GM20000 (cell line): ENCODE measurements around the gene MEGF9.

Source experiments
- DNase-seq: peaks from one replicate; pipeline ENCODE4 v3.0.0; 2012; ENCODE audit warnings: low spot score
- TF ChIP-seq, protein P1 (sequence below): IDR thresholded peaks from 2 replicates; pipeline ENCODE4 v1.5.1; 2012; ENCODE audit warnings: mild to moderate bottlenecking, control low read depth; ENCODE audit errors: extremely low read depth, missing control alignments

Gene MEGF9

DNA sequence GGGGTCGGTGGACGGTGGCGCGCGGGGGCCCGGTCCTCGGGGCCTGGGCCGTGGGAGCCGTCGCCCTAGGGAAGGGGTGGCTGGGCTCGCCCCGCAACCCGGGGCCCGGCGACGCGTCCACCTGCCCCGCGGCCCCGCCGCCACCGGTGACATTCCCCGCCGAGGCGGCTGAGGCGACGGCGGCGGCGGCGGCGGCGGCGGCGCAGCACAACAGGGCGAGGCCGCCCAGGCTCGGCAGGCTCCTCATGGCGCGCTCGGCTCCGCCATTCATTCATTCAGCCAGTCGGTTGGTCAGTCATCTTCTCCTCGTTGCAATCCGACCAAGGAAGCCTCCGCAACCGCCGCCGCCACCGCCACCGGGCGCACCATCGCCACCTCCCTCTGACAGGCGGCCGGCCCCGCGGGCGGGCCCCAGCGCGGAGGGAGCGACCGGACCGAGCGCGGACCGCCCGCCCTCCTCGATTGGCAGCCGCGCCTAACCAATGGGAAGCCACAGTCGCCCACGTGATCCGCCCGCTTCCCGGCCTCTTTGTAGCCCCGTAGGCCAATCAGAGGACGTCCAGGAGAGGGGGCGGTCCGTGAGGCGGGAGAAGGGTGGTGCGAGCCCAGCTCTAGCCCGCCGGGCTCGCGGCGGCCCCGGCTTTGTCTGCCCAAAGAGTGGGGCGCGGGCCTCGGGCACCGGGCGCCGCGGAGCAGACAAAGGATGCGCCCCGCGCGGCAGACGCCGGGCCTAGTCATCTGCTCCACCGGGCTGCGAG lies at the start of gene MEGF9:
TSS of gene MEGF9 (minus strand) at position 383 of the 758 bp plus-strand sequence. CDS start at position 271, 112 bp downstream.
- TF ChIP-seq, protein P1, sequence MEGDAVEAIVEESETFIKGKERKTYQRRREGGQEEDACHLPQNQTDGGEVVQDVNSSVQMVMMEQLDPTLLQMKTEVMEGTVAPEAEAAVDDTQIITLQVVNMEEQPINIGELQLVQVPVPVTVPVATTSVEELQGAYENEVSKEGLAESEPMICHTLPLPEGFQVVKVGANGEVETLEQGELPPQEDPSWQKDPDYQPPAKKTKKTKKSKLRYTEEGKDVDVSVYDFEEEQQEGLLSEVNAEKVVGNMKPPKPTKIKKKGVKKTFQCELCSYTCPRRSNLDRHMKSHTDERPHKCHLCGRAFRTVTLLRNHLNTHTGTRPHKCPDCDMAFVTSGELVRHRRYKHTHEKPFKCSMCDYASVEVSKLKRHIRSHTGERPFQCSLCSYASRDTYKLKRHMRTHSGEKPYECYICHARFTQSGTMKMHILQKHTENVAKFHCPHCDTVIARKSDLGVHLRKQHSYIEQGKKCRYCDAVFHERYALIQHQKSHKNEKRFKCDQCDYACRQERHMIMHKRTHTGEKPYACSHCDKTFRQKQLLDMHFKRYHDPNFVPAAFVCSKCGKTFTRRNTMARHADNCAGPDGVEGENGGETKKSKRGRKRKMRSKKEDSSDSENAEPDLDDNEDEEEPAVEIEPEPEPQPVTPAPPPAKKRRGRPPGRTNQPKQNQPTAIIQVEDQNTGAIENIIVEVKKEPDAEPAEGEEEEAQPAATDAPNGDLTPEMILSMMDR: no peak
- DNase-seq: peak; percentile 100

DNA sequence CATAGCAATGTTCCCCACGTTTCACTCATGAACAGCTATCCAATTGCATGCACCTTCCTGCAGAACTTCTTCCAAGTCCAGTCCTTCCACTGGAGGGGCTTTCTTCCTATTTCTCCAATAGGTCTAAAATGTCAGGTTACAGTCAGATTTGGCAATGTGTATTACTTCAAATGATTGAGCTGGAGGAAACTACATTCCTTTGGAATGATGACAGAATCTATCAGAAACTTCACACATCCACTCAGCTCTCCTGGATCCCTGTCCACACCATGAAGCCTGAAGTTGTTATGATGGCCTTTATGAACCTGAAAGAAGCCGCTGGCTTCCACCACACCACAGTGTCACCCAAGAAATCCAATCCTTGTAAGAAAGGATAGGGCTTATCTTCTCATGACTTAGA lies 46.7 kb upstream of the MEGF9 start:
- DNase-seq: no peak
- TF ChIP-seq, protein P1: no peak

DNA sequence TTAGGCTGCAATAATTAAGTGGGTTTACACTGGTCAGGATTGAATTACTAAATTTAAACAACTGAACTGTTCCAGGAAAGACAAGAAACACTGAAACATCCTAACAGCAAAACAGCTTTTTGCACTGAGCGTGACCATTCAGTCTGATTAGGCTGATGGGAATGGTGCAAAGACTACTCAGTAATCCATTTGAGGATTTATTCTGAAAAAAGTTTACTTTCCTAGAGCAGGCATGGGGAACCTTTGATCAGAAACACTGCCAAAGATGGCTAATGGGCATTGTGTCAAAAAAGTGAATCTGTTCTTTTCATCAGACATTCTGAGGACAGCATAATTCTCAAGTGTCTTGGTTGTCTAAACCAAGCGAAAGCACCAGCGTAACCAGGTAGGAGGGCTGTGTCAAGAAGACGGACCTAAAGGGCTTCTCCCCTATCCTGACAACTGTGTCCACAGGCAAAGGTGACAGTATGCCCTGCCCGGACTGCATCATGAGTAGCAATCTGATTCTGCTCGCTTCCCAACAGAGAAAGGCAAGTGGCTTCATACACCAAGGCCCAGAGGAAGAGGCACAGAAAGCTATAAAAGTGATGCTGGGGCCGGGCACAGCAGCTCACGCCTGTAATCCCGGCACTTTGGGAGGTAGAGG lies 45.6 kb upstream of the MEGF9 start:
- no peak for DNase-seq
- TF ChIP-seq, protein P1: no peak

DNA sequence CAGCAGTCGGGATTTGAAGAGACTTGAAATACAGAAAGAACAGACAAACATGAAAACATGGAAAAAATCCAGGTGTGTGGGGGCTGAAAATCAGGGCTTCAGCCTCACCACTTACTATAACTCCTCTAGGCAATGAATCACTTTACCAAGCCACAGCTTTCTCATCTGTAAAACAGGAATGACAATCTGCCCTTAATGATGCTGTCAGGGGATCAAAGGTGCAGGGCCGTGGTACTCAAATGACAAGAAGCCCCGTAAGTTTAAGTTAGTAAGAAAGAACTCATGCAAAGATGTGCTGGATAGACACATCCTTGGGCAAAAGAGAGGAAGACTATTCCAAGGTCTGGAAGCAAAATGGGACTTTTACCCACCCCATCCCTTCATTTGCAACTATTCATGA lies 44.3 kb upstream of the MEGF9 start:
- DNase-seq: no peak
- TF ChIP-seq, protein P1: no peak

DNA sequence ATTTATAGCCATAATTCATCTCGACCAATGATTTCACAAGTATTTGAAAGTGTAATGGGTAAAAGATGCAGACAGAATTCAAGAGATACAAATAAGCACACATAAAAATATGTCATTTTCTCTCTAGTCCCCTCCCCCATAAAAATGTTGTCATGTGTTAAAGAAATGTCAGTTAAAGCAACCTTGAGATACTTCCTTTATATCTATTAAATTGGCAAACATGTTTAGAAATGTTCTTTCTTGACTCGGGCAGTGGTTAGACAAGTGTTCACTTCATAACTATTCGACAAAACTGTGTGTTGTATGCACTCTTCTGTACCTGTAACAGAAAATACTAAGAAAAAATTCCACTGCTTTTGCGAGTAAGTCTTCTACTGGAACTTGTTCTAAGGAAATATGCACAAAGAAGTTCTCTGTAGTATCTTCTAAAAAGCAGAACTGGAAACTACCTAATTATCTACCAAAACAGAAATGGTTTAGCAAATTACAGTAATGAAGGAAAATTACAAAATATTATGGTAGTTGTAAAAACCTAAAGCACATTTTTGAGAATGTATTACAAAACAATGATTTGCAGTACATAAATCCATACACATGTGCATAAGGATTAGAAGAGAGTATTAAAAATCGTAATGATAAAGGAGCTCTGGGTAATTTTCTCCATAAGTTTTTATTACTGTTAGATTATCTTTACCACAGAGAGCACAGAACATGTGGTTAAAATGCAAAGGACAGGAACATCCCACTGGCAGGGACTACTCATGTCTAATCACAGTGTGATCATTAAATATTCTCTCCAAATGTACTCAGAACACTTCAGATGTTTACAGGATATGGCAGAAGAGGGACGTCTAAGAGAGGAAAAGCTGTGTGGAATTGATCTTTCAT lies 43.0 kb upstream of the MEGF9 start:
- no peak for DNase-seq
- TF ChIP-seq, protein P1: no peak

DNA sequence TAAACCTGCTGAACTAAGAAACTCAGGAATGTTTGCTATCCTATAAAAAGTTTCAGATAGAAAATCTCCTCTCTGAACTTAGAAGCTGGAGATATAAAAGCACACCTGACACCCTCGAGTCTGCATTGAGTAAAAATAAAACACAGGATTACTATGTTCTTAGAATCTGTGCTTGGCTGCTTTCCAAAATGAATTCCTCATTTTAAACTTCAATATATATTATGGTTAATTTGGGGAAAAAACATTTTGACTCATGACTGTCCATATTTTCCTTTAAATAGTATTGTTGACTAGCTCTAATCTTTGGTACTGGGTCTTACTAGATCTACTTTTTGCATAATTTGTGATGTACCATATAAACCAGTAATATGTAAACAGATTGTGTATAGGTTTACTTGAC lies 42.3 kb upstream of the MEGF9 start:
- DNase-seq: no peak
- TF ChIP-seq, protein P1: no peak

DNA sequence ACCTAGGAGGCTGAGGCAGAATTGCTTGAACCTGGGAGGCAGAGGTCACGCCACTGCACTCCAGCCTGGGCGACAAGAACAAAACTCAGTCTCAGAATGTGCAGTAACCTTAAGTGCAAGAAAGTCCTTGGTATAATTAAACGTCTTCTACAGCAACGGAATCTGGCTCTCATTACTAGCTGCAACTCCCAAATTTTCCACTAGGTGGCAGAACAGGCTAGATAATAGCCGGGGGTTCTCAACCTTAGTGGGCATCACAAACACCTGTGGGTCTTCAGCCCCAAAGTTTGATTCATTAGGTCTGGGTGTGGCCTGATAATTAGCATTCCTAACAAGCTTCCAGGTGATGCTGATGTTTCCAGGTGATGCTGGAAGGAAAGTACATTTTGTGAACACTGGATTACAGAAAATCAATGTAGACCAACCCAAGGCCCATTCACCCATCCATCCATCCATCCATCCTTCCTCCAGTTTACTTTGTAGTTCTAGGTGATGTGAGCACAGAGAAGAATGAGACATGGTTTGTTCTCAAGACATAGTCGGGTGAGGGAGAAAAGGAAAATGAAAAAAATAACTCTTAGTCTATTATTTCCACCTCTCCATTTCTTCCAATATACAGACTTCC lies 41.7 kb upstream of the MEGF9 start:
- TF ChIP-seq, protein P1: peak; percentile 79

More for the DNA sequence above, 41.7 kb upstream of the MEGF9 start:
- DNase-seq: peak; percentile 80
